Peyer's patch (tissue), 4 donors: ENCODE results near the gene CD1E. TPM values are rescaled to one million over a fixed set of nuclear protein-coding genes. Genes with fewer than 3 reads are reported as not detected.
"Not testable (repeated sequence)": the region's sequence is repeated elsewhere in the genome, so short reads cannot be mapped to it uniquely, and the experiment has no call there.

Source experiments
- DNase-seq, 3 donors: peaks; one replicate each; pipeline ENCODE4 v3.0.0-alpha.2; 2017 to 2019
- H3K27ac ChIP-seq, 4 donors: fragments of 200-600 bp; sonication (generic); one replicate each; pipeline ENCODE4 v1.5.1; 2016 to 2019
- H3K27me3 ChIP-seq, 2 donors: fragments of 200-600 bp; sonication (generic); one replicate each; pipeline ENCODE4 v1.5.1; 2019
- H3K36me3 ChIP-seq, 3 donors: fragments of 200-600 bp; sonication (generic); one replicate each; pipeline ENCODE4 v1.5.1; 2016 to 2019
- H3K4me1 ChIP-seq, 4 donors: fragments of 200-600 bp; sonication (generic); one replicate each; pipeline ENCODE4 v1.5.1; 2016 to 2019
- H3K4me3 ChIP-seq, 4 donors: fragments of 200-600 bp; sonication (generic); 1 replicate in 3 of 4; 2 replicates in 1 of 4; pipeline ENCODE4 v1.5.1; 2016 to 2019; ENCODE audit warnings: mild to moderate bottlenecking in 1 of 4
- H3K9me3 ChIP-seq, 4 donors: fragments of 200-600 bp; sonication (generic); one replicate each; pipeline ENCODE4 v1.5.1; 2016 to 2019; ENCODE audit warnings: mild to moderate bottlenecking in 1 of 4
- CTCF ChIP-seq, 6 experiments: fragments of 450-650 bp in 4 of 6; fragments of 200-600 bp in 2 of 6; sonication (generic) in 1 of 6; IDR thresholded peaks; one replicate each; pipeline ENCODE4 v1.5.1; 2017 to 2019; ENCODE audit warnings: antibody characterized with exemption in 6 of 6, mild to moderate bottlenecking in 3 of 6, moderate library complexity in 1 of 6
- POLR2A ChIP-seq, 2 donors: fragments of 450-650 bp; IDR thresholded peaks; one replicate each; pipeline ENCODE4 v1.5.1; 2017; ENCODE audit warnings: antibody characterized with exemption in 2 of 2, mild to moderate bottlenecking in 2 of 2, moderate library complexity in 2 of 2
- total RNA-seq, 4 donors: library from RNA; depleted of rRNA; stranded (reverse); fragments of >200 nt; gene quantifications; one replicate each; pipeline ENCODE4 v1.1.0, GENCODE V29; 2016

The CD1E gene
- total RNA-seq, 4 donors from 2014 or later, result not detected

- Histone ChIP-seq H3K4me3 (no peak within 1 kb of the TSS), H3K27ac (no peak within 1 kb of the TSS), H3K27me3 (no peaks in the 10 kb centered on the region), H3K36me3 (no peaks in the 10 kb centered on the region), H3K9me3 (no peaks in the 10 kb centered on the region), H3K4me1 (no peaks in the 10 kb centered on the region)
- TF ChIP-seq CTCF (IDR thresholded peaks at IDR 0.05), result no peak
- TF ChIP-seq POLR2A (IDR thresholded peaks at IDR 0.05), result no peak
- DNase-seq, result no peak
Observed at GRCh38 chr1:158331481-158332150, 22.1 kb upstream of the CD1E start, which contains the start of gene CD1B. TSS of gene CD1B (minus strand) at chr1:158331531. CDS start at chr1:158331423, 108 bp downstream.

- Histone ChIP-seq H3K9me3 (no peaks in the 10 kb centered on the region), H3K36me3 (no peaks in the 10 kb centered on the region), H3K4me1 (no peaks in the 10 kb centered on the region), H3K4me3 (no peak overlapping the region), H3K27me3 (no peaks in the 10 kb centered on the region), H3K27ac (no peak overlapping the region)
- TF ChIP-seq CTCF (IDR thresholded peaks at IDR 0.05) (no peak), POLR2A (IDR thresholded peaks at IDR 0.05) (no peak)
- no peak for DNase-seq
Observed at GRCh38 chr1:158333405-158334155, 20.1 kb upstream of the CD1E start.

GRCh38 chr1:158334526-158335212, 19.0 kb upstream of the CD1E start:
- no peak overlapping the region for H3K4me3 ChIP-seq
- no peaks in the 10 kb centered on the region for H3K27me3 ChIP-seq
- no peak overlapping the region for H3K27ac ChIP-seq
- H3K9me3 ChIP-seq, result no peaks in the 10 kb centered on the region
- H3K4me1 ChIP-seq, result no peaks in the 10 kb centered on the region
- TF ChIP-seq CTCF (IDR thresholded peaks at IDR 0.05), result no peak
- no peak for TF ChIP-seq POLR2A (IDR thresholded peaks at IDR 0.05)
- no peaks in the 10 kb centered on the region for H3K36me3 ChIP-seq
- no peak for DNase-seq

- no peak overlapping the region for H3K4me3 ChIP-seq
- no peaks in the 10 kb centered on the region for H3K27me3 ChIP-seq
- H3K36me3 ChIP-seq, result no peaks in the 10 kb centered on the region
- DNase-seq, result no peak
- H3K4me1 ChIP-seq, result no peaks in the 10 kb centered on the region
- no peak overlapping the region for H3K27ac ChIP-seq
- TF ChIP-seq POLR2A (IDR thresholded peaks at IDR 0.05), result no peak
- TF ChIP-seq CTCF (IDR thresholded peaks at IDR 0.05), result no peak
- no peaks in the 10 kb centered on the region for H3K9me3 ChIP-seq
Observed at GRCh38 chr1:158335213-158335532, 18.5 kb upstream of the CD1E start.

GRCh38 chr1:158336413-158336812, 17.3 kb upstream of the CD1E start:
- H3K27me3 ChIP-seq, H3K36me3 ChIP-seq, H3K9me3 ChIP-seq, H3K4me1 ChIP-seq, H3K4me3 ChIP-seq, DNase-seq, H3K27ac ChIP-seq: not testable (repeated sequence)

- H3K27me3 ChIP-seq, DNase-seq, H3K4me1 ChIP-seq, H3K27ac ChIP-seq, H3K36me3 ChIP-seq, H3K9me3 ChIP-seq, H3K4me3 ChIP-seq: not testable (repeated sequence)
Observed at GRCh38 chr1:158348946-158349345, 4.7 kb upstream of the CD1E start.
